ENCODE results near the gene MAL. TPM values are rescaled to one million over a fixed set of nuclear protein-coding genes. Genes with fewer than 3 reads are reported as not detected.

MAL gene
- total RNA-seq, 1 donor from 2014 or later: 0.41 TPM

DNA sequence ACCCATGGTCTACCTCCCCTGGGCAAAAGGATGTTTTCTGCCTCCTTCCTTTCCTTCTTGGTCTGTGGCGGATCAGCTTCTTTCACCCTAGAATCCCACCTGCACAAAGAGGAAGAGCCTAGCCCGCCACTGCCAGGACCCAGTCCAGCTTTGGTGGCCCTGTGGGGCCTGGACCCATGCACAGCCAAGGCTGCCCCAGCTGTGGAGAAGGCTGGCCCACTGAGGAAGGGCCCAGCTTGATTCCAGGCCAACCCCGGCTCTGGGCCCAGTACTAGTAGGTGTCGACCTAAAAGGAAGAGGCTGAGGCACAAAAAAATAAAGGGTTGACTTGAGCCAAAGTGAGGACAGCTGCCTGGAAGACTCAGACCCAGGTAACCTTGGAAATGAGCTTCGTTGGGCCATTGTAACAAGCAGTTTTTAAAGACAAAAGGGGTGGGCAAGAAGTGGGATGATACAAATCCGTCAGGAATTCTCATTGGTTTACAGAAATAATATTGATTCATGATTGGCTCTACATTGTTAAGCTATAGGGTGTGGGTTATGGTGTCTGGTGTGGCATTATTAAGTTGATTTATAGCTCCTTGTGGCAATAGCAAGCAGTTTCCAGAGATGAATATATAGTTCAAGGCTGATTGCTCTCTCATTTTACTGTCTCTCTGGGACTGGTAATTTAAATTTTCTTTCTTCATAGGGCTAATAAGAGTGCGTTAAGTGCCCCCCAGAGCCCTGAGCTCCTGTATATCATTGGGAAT is 29.8 kb upstream of the MAL start:
- Mint-ChIP-seq H3K27me3 (ENCODE audit: low read depth, unreplicated experiment) (peaks cover 75% of the 10 kb centered on the region), H3K4me3 (ENCODE audit: unreplicated experiment) (no peak overlapping the region), H3K9me3 (ENCODE audit: unreplicated experiment) (peaks cover 3% of the 10 kb centered on the region), H3K4me1 (ENCODE audit: low read depth, unreplicated experiment) (no peaks in the 10 kb centered on the region), H3K36me3 (ENCODE audit: low read depth, unreplicated experiment) (no peaks in the 10 kb centered on the region), H3K27ac (ENCODE audit: unreplicated experiment) (no peak overlapping the region)
- TF ChIP-seq, protein P1, sequence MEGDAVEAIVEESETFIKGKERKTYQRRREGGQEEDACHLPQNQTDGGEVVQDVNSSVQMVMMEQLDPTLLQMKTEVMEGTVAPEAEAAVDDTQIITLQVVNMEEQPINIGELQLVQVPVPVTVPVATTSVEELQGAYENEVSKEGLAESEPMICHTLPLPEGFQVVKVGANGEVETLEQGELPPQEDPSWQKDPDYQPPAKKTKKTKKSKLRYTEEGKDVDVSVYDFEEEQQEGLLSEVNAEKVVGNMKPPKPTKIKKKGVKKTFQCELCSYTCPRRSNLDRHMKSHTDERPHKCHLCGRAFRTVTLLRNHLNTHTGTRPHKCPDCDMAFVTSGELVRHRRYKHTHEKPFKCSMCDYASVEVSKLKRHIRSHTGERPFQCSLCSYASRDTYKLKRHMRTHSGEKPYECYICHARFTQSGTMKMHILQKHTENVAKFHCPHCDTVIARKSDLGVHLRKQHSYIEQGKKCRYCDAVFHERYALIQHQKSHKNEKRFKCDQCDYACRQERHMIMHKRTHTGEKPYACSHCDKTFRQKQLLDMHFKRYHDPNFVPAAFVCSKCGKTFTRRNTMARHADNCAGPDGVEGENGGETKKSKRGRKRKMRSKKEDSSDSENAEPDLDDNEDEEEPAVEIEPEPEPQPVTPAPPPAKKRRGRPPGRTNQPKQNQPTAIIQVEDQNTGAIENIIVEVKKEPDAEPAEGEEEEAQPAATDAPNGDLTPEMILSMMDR (IDR thresholded peaks at IDR 0.05; ENCODE audit: insufficient read depth, low read depth, low read length): no peak
- no peak for TF ChIP-seq EZH2 (IDR thresholded peaks at IDR 0.05; ENCODE audit: insufficient read depth, low read length)
- Histone ChIP-seq H4K20me1 (ENCODE audit: insufficient read depth, low read length) (no peaks in the 10 kb centered on the region), H2AFZ (ENCODE audit: low read depth, low read length) (no peak overlapping the region), H3K27me3 (ENCODE audit: insufficient read depth, low read length) (peaks cover 18% of the 10 kb centered on the region), H3K27ac (ENCODE audit: low read depth, low read length) (no peak overlapping the region), H3K9ac (ENCODE audit: low read length) (no peak overlapping the region), H3K9me3 (ENCODE audit: insufficient read depth, low read depth, low read length) (no peaks in the 10 kb centered on the region), H3K4me3 (ENCODE audit: insufficient read depth, low read depth, low read length) (no peak overlapping the region), H3K36me3 (ENCODE audit: insufficient read depth, low read length) (no peaks in the 10 kb centered on the region), H3K79me2 (ENCODE audit: insufficient read depth, low read length) (no peaks in the 10 kb centered on the region), H3K4me1 (ENCODE audit: insufficient read depth, low read length) (no peaks in the 10 kb centered on the region), H3K4me2 (ENCODE audit: low read length) (no peak overlapping the region)
- DNase-seq (ENCODE audit: low read depth) (no peak), FAIRE-seq (no peak)

DNA sequence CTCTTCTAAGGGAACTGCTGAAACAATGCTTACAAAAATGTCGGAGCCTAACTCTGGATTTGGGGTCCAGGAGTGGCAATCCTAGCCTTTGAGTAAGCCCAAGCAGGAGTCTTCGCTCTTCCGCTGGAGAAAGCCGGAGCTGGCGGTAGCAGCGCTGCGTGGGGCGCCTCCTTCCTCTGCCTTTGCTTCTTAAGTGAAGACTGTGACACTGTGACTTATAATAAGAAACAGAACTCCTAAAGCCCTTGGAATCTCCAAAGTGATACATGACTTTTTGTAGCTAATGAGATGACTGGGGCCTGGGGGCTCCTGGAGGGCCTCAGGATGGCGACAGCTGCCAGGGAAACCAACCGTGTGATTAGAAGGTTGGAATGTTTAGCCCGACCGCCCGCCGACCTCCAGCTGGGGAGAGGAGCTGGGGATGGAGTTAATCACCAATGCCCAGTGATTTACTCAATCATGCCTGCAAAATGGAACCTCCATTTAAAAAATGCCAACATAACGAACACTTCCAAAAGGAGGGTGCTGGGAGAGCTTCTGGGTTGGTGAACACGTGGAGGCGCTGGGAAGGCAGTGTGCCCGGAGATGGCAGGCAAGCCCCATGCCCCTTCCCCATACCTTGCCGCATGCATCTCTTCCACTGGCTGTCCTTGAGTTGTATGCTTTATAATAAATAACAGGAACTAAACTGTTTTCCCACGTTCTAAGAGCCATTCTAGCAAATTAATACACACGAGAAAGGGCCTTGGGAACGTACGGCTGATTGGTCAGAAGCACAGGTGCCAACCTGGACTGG is 29.0 kb upstream of the MAL start:
- Histone ChIP-seq H3K27me3 (ENCODE audit: insufficient read depth, low read length) (peaks cover 18% of the 10 kb centered on the region), H3K9ac (ENCODE audit: low read length) (no peak overlapping the region)
- no peak for DNase-seq (ENCODE audit: low read depth)

More for the DNA sequence above, 29.0 kb upstream of the MAL start:
- H3K36me3 Mint-ChIP-seq (ENCODE audit: low read depth, unreplicated experiment): no peaks in the 10 kb centered on the region
- Histone ChIP-seq H4K20me1 (ENCODE audit: insufficient read depth, low read length) (no peaks in the 10 kb centered on the region), H2AFZ (ENCODE audit: low read depth, low read length) (no peak overlapping the region), H3K4me3 (ENCODE audit: insufficient read depth, low read depth, low read length) (no peak overlapping the region), H3K79me2 (ENCODE audit: insufficient read depth, low read length) (no peaks in the 10 kb centered on the region), H3K27ac (ENCODE audit: low read depth, low read length) (no peak overlapping the region), H3K36me3 (ENCODE audit: insufficient read depth, low read length) (no peaks in the 10 kb centered on the region), H3K9me3 (ENCODE audit: insufficient read depth, low read depth, low read length) (no peaks in the 10 kb centered on the region), H3K4me2 (ENCODE audit: low read length) (no peak overlapping the region), H3K4me1 (ENCODE audit: insufficient read depth, low read length) (no peaks in the 10 kb centered on the region)
- no peak overlapping the region for H3K4me3 Mint-ChIP-seq (ENCODE audit: unreplicated experiment)
- H3K27ac Mint-ChIP-seq (ENCODE audit: unreplicated experiment): no peak overlapping the region
- no peak for TF ChIP-seq EZH2 (IDR thresholded peaks at IDR 0.05; ENCODE audit: insufficient read depth, low read length)
- TF ChIP-seq, protein P1 (IDR thresholded peaks at IDR 0.05; ENCODE audit: insufficient read depth, low read depth, low read length): no peak
- no peaks in the 10 kb centered on the region for H3K4me1 Mint-ChIP-seq (ENCODE audit: low read depth, unreplicated experiment)
- H3K27me3 Mint-ChIP-seq (ENCODE audit: low read depth, unreplicated experiment): peaks cover 78% of the 10 kb centered on the region
- peaks cover 3% of the 10 kb centered on the region for H3K9me3 Mint-ChIP-seq (ENCODE audit: unreplicated experiment)
- FAIRE-seq: no peak
